ENCODE data around the gene NOTCH3. TPM values are rescaled to one million over a fixed set of nuclear protein-coding genes. Genes with fewer than 3 reads are reported as not detected.

NOTCH3 gene
- total and polyA plus RNA-seq, 2 donors from 2014 or later = 15.1 to 92.3 TPM

DNA sequence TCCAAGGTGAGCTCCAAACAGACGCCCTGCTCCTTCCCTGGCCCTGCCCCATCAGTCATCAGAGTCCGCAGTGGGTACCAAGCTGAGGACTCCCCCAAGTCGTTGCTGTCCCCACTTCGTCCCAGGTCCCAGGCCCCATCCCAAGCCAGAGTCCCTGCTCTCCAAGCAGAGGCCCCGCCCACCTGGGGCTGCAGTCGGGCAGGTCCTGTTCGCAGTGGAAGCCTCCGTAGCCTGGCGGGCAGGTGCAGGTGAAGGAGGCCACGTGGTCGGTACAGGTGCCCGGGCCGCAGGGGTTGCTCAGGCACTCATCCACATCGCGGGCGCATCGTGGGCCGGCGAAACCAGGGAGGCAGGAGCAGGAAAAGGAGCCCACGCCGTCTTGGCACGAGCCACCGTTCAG, 19.4 kb downstream of the NOTCH3 start:
- FAIRE-seq (no peak), DNase-seq (no peak)
- no peak overlapping the region for H3K4me3 ChIP-seq (ENCODE audit: low read length in 3 of 3)
- peaks cover 0 to 2% (median 0%) of the 10 kb centered on the region in 3 donors for H3K4me1 ChIP-seq (ENCODE audit: control insufficient read depth in 2 of 3, insufficient read depth in 2 of 3, low read depth in 1 of 3, low read length in 3 of 3)
- no peaks in the 10 kb centered on the region for H3K27me3 ChIP-seq (ENCODE audit: control insufficient read depth, insufficient read depth, low read length)
- TF ChIP-seq CTCF (IDR thresholded peaks at IDR 0.05; ENCODE audit: borderline replicate concordance, extremely low read depth, insufficient read depth) = no peak
- H3K36me3 ChIP-seq (ENCODE audit: control insufficient read depth in 2 of 3, insufficient read depth in 3 of 3, low read length in 3 of 3) = peaks cover 0 to 7% (median 3%) of the 10 kb centered on the region in 3 donors
- no peaks in the 10 kb centered on the region for H3K9me3 ChIP-seq (ENCODE audit: control insufficient read depth in 2 of 3, insufficient read depth in 1 of 3, low read length in 3 of 3)
- intact Hi-C loops (cut with DNase I) = no loop called here
- no peak overlapping the region for H3K27ac ChIP-seq (ENCODE audit: low read depth in 2 of 2, low read length in 2 of 2)
- no peak overlapping the region for H3K9ac ChIP-seq (ENCODE audit: low read length in 3 of 3)

GRCh38 chr19:15180451-15181390, 20.1 kb downstream of the NOTCH3 start:
- intact Hi-C loops (cut with DNase I) = no loop called here
- H3K9ac ChIP-seq (ENCODE audit: low read length in 3 of 3) = no peak overlapping the region
- no peaks in the 10 kb centered on the region for H3K27me3 ChIP-seq (ENCODE audit: control insufficient read depth, insufficient read depth, low read length)
- DNase-seq = peak in 3 of 5 donors; percentile 42 to 54 (median 46)
- no peak for TF ChIP-seq CTCF (IDR thresholded peaks at IDR 0.05; ENCODE audit: borderline replicate concordance, extremely low read depth, insufficient read depth)
- no peak for FAIRE-seq
- H3K4me1 ChIP-seq (ENCODE audit: control insufficient read depth in 2 of 3, insufficient read depth in 2 of 3, low read depth in 1 of 3, low read length in 3 of 3) = peaks cover 0 to 2% (median 0%) of the 10 kb centered on the region in 3 donors
- no peak overlapping the region for H3K27ac ChIP-seq (ENCODE audit: low read depth in 2 of 2, low read length in 2 of 2)
- peaks cover 0 to 5% (median 5%) of the 10 kb centered on the region in 3 donors for H3K36me3 ChIP-seq (ENCODE audit: control insufficient read depth in 2 of 3, insufficient read depth in 3 of 3, low read length in 3 of 3)
- peak overlapping the region in 1 of 3 donors; percentile 21 for H3K4me3 ChIP-seq (ENCODE audit: low read length in 3 of 3)
- H3K9me3 ChIP-seq (ENCODE audit: control insufficient read depth in 2 of 3, insufficient read depth in 1 of 3, low read length in 3 of 3) = no peaks in the 10 kb centered on the region

- DNase-seq (no peak), FAIRE-seq (no peak)
- intact Hi-C loops (cut with DNase I) = loop anchor here (10.0 kb wide), 1 partner anchor 376 kb away; no protein-coding TSS in a partner anchor
Measured at GRCh38 chr19:15178629-15179308, 22.0 kb downstream of the NOTCH3 start.

More at GRCh38 chr19:15178629-15179308, 22.0 kb downstream of the NOTCH3 start:
- Histone ChIP-seq H3K36me3 (ENCODE audit: control insufficient read depth in 2 of 3, insufficient read depth in 3 of 3, low read length in 3 of 3) (peaks cover 0 to 7% (median 5%) of the 10 kb centered on the region in 3 donors), H3K27me3 (ENCODE audit: control insufficient read depth, insufficient read depth, low read length) (no peaks in the 10 kb centered on the region), H3K4me3 (ENCODE audit: low read length in 3 of 3) (no peak overlapping the region), H3K9me3 (ENCODE audit: control insufficient read depth in 2 of 3, insufficient read depth in 1 of 3, low read length in 3 of 3) (no peaks in the 10 kb centered on the region), H3K4me1 (ENCODE audit: control insufficient read depth in 2 of 3, insufficient read depth in 2 of 3, low read depth in 1 of 3, low read length in 3 of 3) (peaks cover 0 to 2% (median 0%) of the 10 kb centered on the region in 3 donors), H3K9ac (ENCODE audit: low read length in 3 of 3) (no peak overlapping the region), H3K27ac (ENCODE audit: low read depth in 2 of 2, low read length in 2 of 2) (no peak overlapping the region)
- no peak for TF ChIP-seq CTCF (IDR thresholded peaks at IDR 0.05; ENCODE audit: borderline replicate concordance, extremely low read depth, insufficient read depth)

All from kidney (tissue), 14 donors.